K562 (cell line): ENCODE measurements around the gene NT5C. TPM values are rescaled to one million over a fixed set of nuclear protein-coding genes. Genes with fewer than 3 reads are reported as not detected.

Experiments used
- ARID4B ChIP-seq: sonication (generic); formaldehyde crosslinking; IDR thresholded peaks from 2 replicates; pipeline ENCODE4 v1.8.0; 2022; ENCODE audit warnings: mild to moderate bottlenecking, missing genetic modification reagents
- CXXC5 ChIP-seq: fragments of 250-450 bp; sonication (Bioruptor Pico); IDR thresholded peaks from 2 replicates; pipeline ENCODE4 v1.8.0; 2022; ENCODE audit warnings: inconsistent platforms, mild to moderate bottlenecking, moderate library complexity
- GABPB1 ChIP-seq: sonication (generic); formaldehyde crosslinking; IDR thresholded peaks from 2 replicates; pipeline ENCODE4 v1.8.0; 2022; ENCODE audit warnings: mild to moderate bottlenecking, missing genetic modification reagents
- GATAD2B ChIP-seq: fragments of 450-650 bp; IDR thresholded peaks from 2 replicates; pipeline ENCODE4 v1.6.1; 2017; ENCODE audit warnings: mild to moderate bottlenecking, borderline replicate concordance
- HDGF ChIP-seq: fragments of 450-650 bp; IDR thresholded peaks from 2 replicates; pipeline ENCODE4 v1.6.1; 2016
- LEF1 ChIP-seq: fragments of 450-650 bp; IDR thresholded peaks from 2 replicates; pipeline ENCODE4 v1.6.1; 2016; ENCODE audit warnings: mild to moderate bottlenecking
- MEF2D ChIP-seq: conservative IDR thresholded peaks from 2 replicates; pipeline ENCODE4 v1.6.1; 2016; ENCODE audit warnings: low read depth, missing genetic modification characterization, missing compliant biosample characterization
- MYC ChIP-seq, 2 experiments: fragments of 250-450 bp in 1 of 2; sonication (Bioruptor Pico) in 1 of 2; IDR thresholded peaks; 2 replicates each; pipeline versions ENCODE4 v1.5.1 to v1.6.1; 2012 to 2021; ENCODE audit warnings: low read depth in 2 of 2, borderline replicate concordance in 1 of 2, improper control_type of control experiment in 1 of 2, low read length in 1 of 2, mild to moderate bottlenecking in 1 of 2, moderate library complexity in 1 of 2
- NCOA2 ChIP-seq, 2 experiments: fragments of 450-650 bp; IDR thresholded peaks; 2 replicates each; pipeline ENCODE4 v1.6.1; 2018; ENCODE audit warnings: mild to moderate bottlenecking in 2 of 2, moderate library complexity in 1 of 2; ENCODE audit not compliant: partially characterized antibody in 2 of 2
- NRF1 ChIP-seq, 2 experiments: fragments of 450-650 bp; IDR thresholded peaks in 1 of 2; conservative IDR thresholded peaks in 1 of 2; 2 replicates each; pipeline ENCODE4 v1.6.1; 2014; ENCODE audit warnings: mild to moderate bottlenecking in 2 of 2
- PCBP1 ChIP-seq: fragments of 200-400 bp; formaldehyde crosslinking; IDR thresholded peaks from 2 replicates; pipeline ENCODE4 v1.6.1; 2018; ENCODE audit warnings: mild to moderate bottlenecking, low read depth, low read length; ENCODE audit not compliant: poor library complexity, severe bottlenecking
- PPARD ChIP-seq: fragments of 250-450 bp; sonication (Bioruptor Pico); IDR thresholded peaks from 2 replicates; pipeline ENCODE4 v1.8.0; 2022; ENCODE audit warnings: inconsistent platforms, mild to moderate bottlenecking, moderate library complexity
- PTTG1 ChIP-seq: fragments of 450-650 bp; IDR thresholded peaks from 2 replicates; pipeline ENCODE4 v1.6.1; 2016; ENCODE audit warnings: low read depth, mild to moderate bottlenecking, missing genetic modification characterization, missing compliant biosample characterization
- RCOR1 ChIP-seq, 2 experiments: IDR thresholded peaks; 2 replicates each; pipeline ENCODE4 v1.6.1; 2012; ENCODE audit warnings: low read depth in 2 of 2, low read length in 2 of 2, borderline replicate concordance in 1 of 2, improper control_type of control experiment in 1 of 2
- STAG1 ChIP-seq: sonication (generic); formaldehyde crosslinking; IDR thresholded peaks from 2 replicates; pipeline ENCODE4 v1.5.0; 2020; ENCODE audit warnings: missing genetic modification reagents, borderline replicate concordance
- polyA plus RNA-seq, 8 experiments: library from polyadenylated mRNA; depleted of rRNA in 4 of 8; stranded (reverse) in 5 of 8; unstranded in 3 of 8; fragments of >200 nt; fragmentation: Nextera tagmentation in 2 of 8; fragmentation: Illumina TruSeq in 1 of 8; extraction: Ambion mirVana in 2 of 8; extraction: Trizol in 1 of 8; gene quantifications; 2 replicates each; pipeline versions ENCODE4 v1.2.1 to v1.2.3, GENCODE V29; 2011 to 2014; ENCODE audit warnings: inconsistent platforms in 1 of 8, missing spikeins in 1 of 8
- total RNA-seq, 7 experiments: library from RNA; depleted of rRNA in 6 of 7; stranded (reverse); fragments of >200 nt in 6 of 7; fragmentation: Illumina TruSeq in 2 of 7; extraction: Trizol in 2 of 7; gene quantifications; 2 replicates each; pipeline versions ENCODE4 v1.2.1 to v1.2.3, GENCODE V29; 2011 to 2021; ENCODE audit warnings: low replicate concordance in 1 of 7

The NT5C gene
- total and polyA plus RNA-seq, 9 of the 15 experiments (the other 6 are each of a cell fraction or from before 2014, with no cell fraction given), result 2.9 to 205 (median 45.0) TPM

GRCh38 chr17:75102385-75102821 lies 29.1 kb downstream of the NT5C start (continued):
- no peak for TF ChIP-seq ARID4B (CRISPR knock-in tag)
- TF ChIP-seq NRF1 (conservative IDR thresholded peaks at IDR 0.05 in 1 of 2, IDR thresholded peaks at IDR 0.05 in 1 of 2), result no peak
- TF ChIP-seq LEF1, result peak; percentile 83; the same call in 1 of the 2 replicates
- TF ChIP-seq STAG1 (CRISPR knock-in tag), result 0 out of 2 replicates have a peak, but pooled peaks have one; percentile 23
- peak in 1 of 2 experiments; percentile 54; a peak in 1 of 4 replicates for TF ChIP-seq RCOR1 (IDR thresholded peaks at IDR 0.05; ENCODE audit: borderline replicate concordance in 1 of 2, low read depth in 2 of 2, low read length in 2 of 2)
- no peak for TF ChIP-seq MEF2D (tag)
- no peak for TF ChIP-seq GATAD2B
- TF ChIP-seq CXXC5, result 0 out of 2 replicates have a peak, but pooled peaks have one; percentile 42
- no peak for TF ChIP-seq PCBP1
- peak; percentile 60 for TF ChIP-seq GABPB1 (CRISPR knock-in tag)
- no peak for TF ChIP-seq NCOA2 (IDR thresholded peaks at IDR 0.05; ENCODE audit: partially characterized antibody in 2 of 2)
- TF ChIP-seq HDGF, result no peak
- TF ChIP-seq PTTG1 (tag), result no peak
- 0 out of 2 replicates have a peak, but pooled peaks have one; percentile 32 for TF ChIP-seq MYC (IDR thresholded peaks at IDR 0.05; ENCODE audit: low read depth, low read length)
- no peak for TF ChIP-seq MYC (CRISPR knock-in tag; IDR thresholded peaks at IDR 0.05; ENCODE audit: borderline replicate concordance, low read depth)
- TF ChIP-seq PPARD (CRISPR knock-in tag), result no peak
